Esophagus (tissue), 2 donors: ENCODE measurements around the gene WAPL. TPM values are rescaled to one million over a fixed set of nuclear protein-coding genes. Genes with fewer than 3 reads are reported as not detected.
"Not testable (repeated sequence)": the region's sequence is repeated elsewhere in the genome, so short reads cannot be mapped to it uniquely, and the experiment has no call there.

ENCODE experiments used
- H3K27ac ChIP-seq, 2 donors: one replicate each; pipeline ENCODE4 v1.5.1; 2013; ENCODE audit warnings: low read depth in 2 of 2, mild to moderate bottlenecking in 2 of 2, inconsistent platforms in 1 of 2, low read length in 1 of 2, moderate library complexity in 1 of 2
- H3K27me3 ChIP-seq, 2 donors: one replicate each; pipeline ENCODE4 v1.6.1; 2013; ENCODE audit warnings: low read length in 2 of 2, control low read depth in 1 of 2, mild to moderate bottlenecking in 1 of 2; ENCODE audit not compliant: insufficient read depth in 2 of 2, control insufficient read depth in 1 of 2
- H3K36me3 ChIP-seq, 2 donors: one replicate each; pipeline ENCODE4 v1.6.1; 2013; ENCODE audit warnings: low read length in 1 of 2; ENCODE audit not compliant: control insufficient read depth in 2 of 2, insufficient read depth in 2 of 2
- H3K4me1 ChIP-seq, 2 donors: one replicate each; pipeline ENCODE4 v1.6.1; 2013; ENCODE audit warnings: low read length in 1 of 2; ENCODE audit not compliant: control insufficient read depth in 2 of 2, insufficient read depth in 2 of 2
- H3K4me3 ChIP-seq, 2 donors: one replicate each; pipeline ENCODE4 v1.5.1; 2013; ENCODE audit warnings: low read length in 2 of 2, mild to moderate bottlenecking in 2 of 2, low read depth in 1 of 2, moderate library complexity in 1 of 2
- H3K9me3 ChIP-seq, 2 donors: one replicate each; pipeline ENCODE4 v1.6.1; 2013; ENCODE audit warnings: mild to moderate bottlenecking in 2 of 2, low read depth in 1 of 2, low read length in 1 of 2, moderate library complexity in 1 of 2; ENCODE audit not compliant: control insufficient read depth in 2 of 2, insufficient read depth in 1 of 2
- WGBS, 2 donors: extraction: QIAGEN DNeasy Blood & Tissue Kit; methylation state at CpG; one replicate each; pipeline ENCODE4 v1.1.7; 2013; 5-methylcytosine and 5-hydroxymethylcytosine counted together
- polyA plus RNA-seq, 2 donors: library from polyadenylated mRNA; stranded (reverse); fragments of 200-250 nt; gene quantifications; one replicate each; pipeline ENCODE4 v1.2.3, GENCODE V29; 2013
- donor health status: healthy with polysubstance abuse.
- donor health status: Bipolar disorder and iron deficiency.

WAPL gene
- 10 to 100 TPM in 1 of 2 donors, 1 to 10 TPM in 1; 9.9 to 13.5 TPM for polyA plus RNA-seq

- H3K9me3 ChIP-seq, result no peaks in the 10 kb centered on the region
- H3K36me3 ChIP-seq, result no peaks in the 10 kb centered on the region
- H3K27me3 ChIP-seq, result no peaks in the 10 kb centered on the region
- 0 to 1% methylated on average over 82 to 87 of the region's 87 CpGs for WGBS, 2 donors
- peak within 1 kb of the TSS; percentile 94 to 100 for H3K4me3 ChIP-seq
- H3K27ac ChIP-seq, result peak within 1 kb of the TSS; percentile 96 to 97
- peaks cover 0 to 4% of the 10 kb centered on the region in 2 donors for H3K4me1 ChIP-seq
Measured at GRCh38 chr10:86521678-86522509, at the start of gene WAPL. Gene WAPL, minus strand, starts transcription at chr10:86521792. Its CDS starts 3,723 bp downstream, at chr10:86518069.

- Histone ChIP-seq H3K9me3 (peaks cover 4 to 12% of the 10 kb centered on the region in 2 donors), H3K27ac (no peak overlapping the region), H3K4me3 (no peak overlapping the region), H3K4me1 (no peaks in the 10 kb centered on the region), H3K36me3 (no peaks in the 10 kb centered on the region), H3K27me3 (peaks cover 0 to 3% of the 10 kb centered on the region in 2 donors)
Measured at GRCh38 chr10:86569335-86569734, 47.7 kb upstream of the WAPL start.

- not testable (repeated sequence) for H3K4me3 ChIP-seq, H3K36me3 ChIP-seq, H3K4me1 ChIP-seq, H3K27me3 ChIP-seq, H3K27ac ChIP-seq
- 57 to 66% methylated on average over 2 of the region's 2 CpGs for WGBS, 2 donors
- H3K9me3 ChIP-seq, result peaks cover 4 to 12% of the 10 kb centered on the region in 2 donors
Measured at GRCh38 chr10:86566518-86566917, 44.9 kb upstream of the WAPL start.

DNA sequence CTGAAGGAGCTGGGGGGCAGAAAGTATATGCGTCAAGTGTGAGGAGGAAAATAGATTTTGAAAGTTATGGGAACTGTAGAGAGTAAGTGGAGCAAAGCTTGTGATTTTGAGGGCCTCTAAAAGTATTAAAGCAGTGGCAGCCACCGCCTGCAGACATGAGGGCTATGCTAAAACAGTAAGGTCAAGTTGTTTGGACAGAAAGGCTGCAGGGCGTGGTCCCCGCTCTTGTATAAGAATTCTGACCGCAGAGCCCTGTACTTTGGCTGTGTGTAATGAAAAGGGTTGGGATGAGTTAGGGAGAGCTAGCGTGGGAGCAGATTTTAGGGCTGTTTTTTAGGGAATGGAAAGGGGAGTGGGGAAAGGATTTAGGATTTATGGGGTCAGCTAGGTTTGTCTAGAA, 41.7 kb upstream of the WAPL start:
- not testable (repeated sequence) for H3K27ac ChIP-seq, H3K4me3 ChIP-seq, H3K9me3 ChIP-seq, H3K4me1 ChIP-seq, H3K36me3 ChIP-seq, H3K27me3 ChIP-seq
- WGBS, 2 donors, result 59 to 67% methylated on average over 6 of the region's 6 CpGs

DNA sequence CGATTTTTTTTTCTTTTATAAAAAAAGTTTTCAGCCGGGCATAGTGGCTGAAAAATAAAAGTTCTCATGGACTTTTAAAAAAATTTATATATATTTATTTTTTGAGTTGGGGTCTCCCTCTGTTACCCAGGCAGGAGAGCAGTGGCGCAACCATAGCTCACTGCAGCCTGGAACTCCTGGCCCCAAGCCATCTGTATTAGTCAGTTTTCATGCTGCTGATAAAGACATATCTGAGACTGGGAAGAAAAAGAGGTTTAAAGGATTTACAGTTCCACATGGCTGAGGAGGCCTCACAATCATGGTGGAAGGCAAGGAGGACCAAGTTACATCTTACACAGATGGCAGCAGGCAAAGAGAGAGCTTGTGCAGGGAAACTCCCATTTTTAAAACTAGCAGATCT, 37.1 kb upstream of the WAPL start:
- not testable (repeated sequence) for H3K9me3 ChIP-seq, H3K27ac ChIP-seq, H3K4me1 ChIP-seq, H3K36me3 ChIP-seq, H3K4me3 ChIP-seq, H3K27me3 ChIP-seq
- 83 to 86% methylated on average over 3 of the region's 3 CpGs for WGBS, 2 donors

- WGBS, 2 donors, result 79 to 87% methylated on average over 15 of the region's 15 CpGs
- Histone ChIP-seq H3K4me1 (no peaks in the 10 kb centered on the region), H3K27ac (no peak overlapping the region), H3K4me3 (no peak overlapping the region), H3K36me3 (no peaks in the 10 kb centered on the region), H3K9me3 (no peaks in the 10 kb centered on the region), H3K27me3 (no peaks in the 10 kb centered on the region)
Measured at GRCh38 chr10:86556933-86557649, 35.5 kb upstream of the WAPL start.

DNA sequence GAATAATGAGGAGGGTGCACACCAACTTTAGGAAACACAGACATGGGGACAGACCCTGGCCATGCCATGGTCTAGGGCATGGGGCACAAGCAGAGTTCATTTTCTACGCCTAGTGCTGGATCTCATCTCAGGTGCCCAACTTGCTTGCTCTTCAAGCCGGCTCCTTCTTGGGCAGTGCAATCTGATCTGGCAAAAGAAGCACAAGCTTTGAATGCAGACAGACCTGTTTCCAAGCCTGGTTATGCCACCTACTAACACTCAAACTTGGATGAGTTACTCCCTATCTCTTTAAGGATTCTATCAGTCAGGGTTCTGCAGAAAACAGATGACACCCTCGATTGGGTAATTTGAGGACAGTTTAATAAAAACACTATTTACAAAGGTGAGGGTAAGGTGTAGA, 34.9 kb upstream of the WAPL start:
- Histone ChIP-seq H3K27ac (no peak overlapping the region), H3K27me3 (no peaks in the 10 kb centered on the region), H3K4me1 (no peaks in the 10 kb centered on the region), H3K9me3 (no peaks in the 10 kb centered on the region), H3K4me3 (no peak overlapping the region), H3K36me3 (no peaks in the 10 kb centered on the region)
- 47 to 54% methylated on average over 3 of the region's 3 CpGs for WGBS, 2 donors

GRCh38 chr10:86553639-86554038, 32.0 kb upstream of the WAPL start:
- H3K4me3 ChIP-seq, result no peak overlapping the region
- no peaks in the 10 kb centered on the region for H3K27me3 ChIP-seq
- WGBS, 2 donors, result 80 to 86% methylated on average over 4 of the region's 4 CpGs
- no peaks in the 10 kb centered on the region for H3K4me1 ChIP-seq
- H3K27ac ChIP-seq, result no peak overlapping the region
- H3K9me3 ChIP-seq, result no peaks in the 10 kb centered on the region
- no peaks in the 10 kb centered on the region for H3K36me3 ChIP-seq

- WGBS, 2 donors, result 69 to 73% methylated on average over 5 of the region's 5 CpGs
- H3K9me3 ChIP-seq, result no peaks in the 10 kb centered on the region
Measured at GRCh38 chr10:86553213-86553612, 31.6 kb upstream of the WAPL start.

More at GRCh38 chr10:86553213-86553612, 31.6 kb upstream of the WAPL start:
- no peak overlapping the region for H3K4me3 ChIP-seq
- no peaks in the 10 kb centered on the region for H3K36me3 ChIP-seq
- no peaks in the 10 kb centered on the region for H3K4me1 ChIP-seq
- H3K27ac ChIP-seq, result no peak overlapping the region
- no peaks in the 10 kb centered on the region for H3K27me3 ChIP-seq
